CD4-positive, alpha-beta T cell treated with Interleukin-2 at 100 ng/mL for 4 hours (primary cell): ENCODE results near the gene ZCCHC7.

ENCODE experiments used
- DNase-seq: peaks from one replicate; pipeline ENCODE4 v3.0.0-alpha.2; 2020; ENCODE audit warnings: low spot score

Gene ZCCHC7

GRCh38 chr9:37336150-37336549 lies 215.8 kb downstream of the ZCCHC7 start:
- no peak for DNase-seq

- DNase-seq, result no peak
These were observed 217.0 kb downstream of the ZCCHC7 start for GRCh38 chr9:37337301-37337890.

GRCh38 chr9:37338218-37338617 lies 217.8 kb downstream of the ZCCHC7 start:
- no peak for DNase-seq

GRCh38 chr9:37339923-37340322 lies 219.5 kb downstream of the ZCCHC7 start:
- no peak for DNase-seq

- no peak for DNase-seq
These were observed 220.6 kb downstream of the ZCCHC7 start for GRCh38 chr9:37340961-37341360.

GRCh38 chr9:37341704-37342103 lies 221.3 kb downstream of the ZCCHC7 start:
- no peak for DNase-seq

GRCh38 chr9:37342493-37342892 lies 222.1 kb downstream of the ZCCHC7 start:
- no peak for DNase-seq

DNA sequence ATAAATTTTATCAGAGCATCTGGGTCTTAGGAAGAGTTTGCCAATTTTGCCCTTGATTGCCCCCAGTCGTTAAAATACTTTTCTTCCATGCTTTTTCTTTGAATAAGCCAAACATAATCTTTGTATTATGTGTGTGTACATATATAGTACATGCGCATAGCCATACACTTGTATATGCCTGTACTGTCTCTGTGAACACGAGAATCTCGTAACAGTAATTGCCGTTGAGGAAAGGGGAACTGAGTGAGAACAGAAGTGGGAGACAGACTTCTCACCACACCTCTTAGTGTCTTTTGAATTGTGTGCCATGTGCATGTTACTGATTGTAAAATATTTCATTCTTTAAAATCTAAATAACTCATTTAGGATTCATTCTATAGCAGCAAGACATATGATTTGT lies 222.5 kb downstream of the ZCCHC7 start:
- DNase-seq, result no peak

GRCh38 chr9:37343724-37344123 lies 223.3 kb downstream of the ZCCHC7 start:
- no peak for DNase-seq

- DNase-seq, result no peak
These were observed 224.7 kb downstream of the ZCCHC7 start for GRCh38 chr9:37345038-37345437.

DNA sequence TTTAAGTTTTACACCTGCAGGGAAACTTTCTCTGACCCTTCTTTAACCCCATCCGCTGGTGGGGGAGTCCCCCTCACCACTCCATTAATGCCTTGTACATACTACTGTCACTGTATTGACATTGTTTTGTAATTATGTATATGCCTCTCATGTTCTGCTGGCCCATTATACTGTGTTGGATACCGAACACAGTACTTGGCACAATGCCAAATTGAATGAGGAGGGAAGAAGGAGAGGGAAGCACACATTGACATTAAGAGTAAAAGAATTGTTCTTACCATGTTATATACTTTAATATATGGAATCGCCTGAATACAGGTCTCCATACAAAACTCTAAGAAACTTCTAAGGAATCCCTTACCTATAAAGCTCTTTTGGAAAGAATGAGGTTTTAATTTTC lies 228.5 kb downstream of the ZCCHC7 start:
- no peak for DNase-seq

GRCh38 chr9:37350486-37351190 lies 230.3 kb downstream of the ZCCHC7 start:
- no peak for DNase-seq

DNA sequence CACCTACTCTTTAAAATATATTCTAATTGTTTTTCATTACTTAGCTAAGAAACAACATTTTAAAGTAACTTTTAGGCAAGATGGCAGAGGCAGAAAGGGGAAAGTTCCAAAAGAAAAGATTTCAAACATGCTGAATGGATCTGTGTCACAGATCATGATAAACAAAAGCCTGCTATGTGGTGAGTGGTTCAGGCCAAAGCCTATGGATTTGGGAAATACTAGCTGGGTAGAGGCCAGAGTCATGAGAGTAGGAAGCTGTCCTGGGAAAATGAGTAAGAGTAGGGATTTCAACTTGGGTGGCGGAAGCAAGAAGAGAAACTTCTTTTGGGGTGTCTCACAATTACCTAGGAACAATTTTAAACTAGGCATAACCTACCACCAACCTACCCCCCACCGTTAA lies 233.4 kb downstream of the ZCCHC7 start:
- DNase-seq, result no peak

DNA sequence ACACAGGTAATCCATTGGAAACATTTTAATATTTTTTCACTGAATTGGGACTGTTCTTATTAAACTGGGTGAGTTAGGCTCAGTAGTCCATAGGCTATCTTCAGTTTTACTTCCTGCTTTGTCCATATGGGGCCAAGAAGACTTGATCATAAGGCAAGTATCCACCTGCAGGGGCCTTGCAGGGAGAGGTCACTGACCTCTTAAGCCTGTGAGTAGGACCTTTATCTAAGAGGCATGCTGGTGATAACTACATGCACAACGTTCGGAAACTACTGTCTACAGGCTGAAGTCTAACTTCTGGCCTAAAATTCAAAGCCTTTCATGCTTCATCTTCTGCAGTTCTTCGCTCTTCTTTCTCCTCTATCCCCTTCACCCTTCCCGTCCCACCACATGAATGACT lies 242.1 kb downstream of the ZCCHC7 start:
- no peak for DNase-seq

DNA sequence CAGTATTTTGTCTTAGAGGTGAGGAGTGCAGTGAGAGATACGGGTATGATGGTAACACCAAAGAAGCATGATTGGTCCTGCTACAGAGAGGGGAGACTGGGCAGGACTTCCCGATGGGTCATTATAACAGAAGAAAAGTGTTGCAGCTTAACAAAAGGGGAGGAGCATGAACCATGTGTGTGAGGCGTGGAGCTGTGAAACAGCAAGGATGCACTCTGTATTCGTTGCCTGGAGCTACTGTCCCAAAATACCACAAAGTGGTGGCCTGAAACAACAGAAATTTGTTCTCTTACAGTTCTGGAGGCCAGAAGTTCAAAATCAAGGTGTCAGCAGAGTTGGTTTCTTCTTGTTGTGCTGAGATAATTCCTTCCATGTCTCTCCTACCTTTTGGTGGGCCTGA lies 242.8 kb downstream of the ZCCHC7 start:
- no peak for DNase-seq

DNA sequence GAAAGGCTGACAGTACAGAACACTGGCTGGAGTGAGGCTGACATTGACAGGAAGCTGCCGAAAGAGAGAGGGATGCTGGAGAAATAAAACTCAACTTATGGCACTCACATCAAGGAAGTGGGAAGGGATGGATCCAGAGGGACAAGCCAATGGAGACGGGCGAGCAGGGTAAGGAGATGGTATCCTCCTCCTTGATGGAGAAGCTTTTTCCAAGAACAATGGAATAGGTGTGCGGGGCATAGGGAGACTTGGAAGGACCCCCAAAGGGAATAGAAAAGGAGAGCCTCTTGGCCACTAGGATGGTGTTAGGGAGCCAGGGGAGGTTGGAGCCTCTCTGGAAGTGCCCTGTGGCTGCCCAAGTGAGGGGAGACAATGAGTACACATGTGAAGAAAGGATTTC lies 243.8 kb downstream of the ZCCHC7 start:
- DNase-seq, result no peak

DNA sequence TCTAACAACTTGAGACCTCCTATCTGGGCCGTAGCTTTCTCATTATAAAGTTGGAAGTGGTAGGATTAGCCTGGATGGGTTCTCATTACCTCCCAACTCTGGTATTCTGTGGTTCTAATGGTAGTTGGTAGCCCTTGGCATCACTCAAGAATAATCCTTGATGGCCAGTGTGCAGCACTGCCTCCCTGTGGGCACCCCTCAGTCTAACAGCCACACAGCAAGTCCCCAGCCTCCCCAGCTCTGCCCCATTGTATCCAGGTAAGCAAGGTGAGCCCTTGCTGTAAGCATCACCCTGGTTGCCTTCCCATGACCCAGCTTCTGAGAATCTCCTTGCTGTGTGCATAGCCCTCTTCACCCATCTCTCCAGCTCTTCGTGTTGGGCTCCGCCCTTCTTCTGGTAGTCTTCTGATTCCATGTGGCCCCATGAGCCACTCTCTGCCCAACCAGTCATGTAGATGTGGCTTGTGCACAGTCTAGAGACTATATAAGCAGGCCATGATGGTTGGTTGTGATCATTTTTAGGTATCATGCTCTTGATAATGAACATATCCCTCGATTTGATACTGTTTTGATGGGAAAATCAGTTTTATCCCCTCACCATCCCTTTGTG lies 244.5 kb downstream of the ZCCHC7 start:
- DNase-seq, result peak; percentile 11

- no peak for DNase-seq
These were observed 249.3 kb downstream of the ZCCHC7 start for GRCh38 chr9:37369671-37370070.

DNA sequence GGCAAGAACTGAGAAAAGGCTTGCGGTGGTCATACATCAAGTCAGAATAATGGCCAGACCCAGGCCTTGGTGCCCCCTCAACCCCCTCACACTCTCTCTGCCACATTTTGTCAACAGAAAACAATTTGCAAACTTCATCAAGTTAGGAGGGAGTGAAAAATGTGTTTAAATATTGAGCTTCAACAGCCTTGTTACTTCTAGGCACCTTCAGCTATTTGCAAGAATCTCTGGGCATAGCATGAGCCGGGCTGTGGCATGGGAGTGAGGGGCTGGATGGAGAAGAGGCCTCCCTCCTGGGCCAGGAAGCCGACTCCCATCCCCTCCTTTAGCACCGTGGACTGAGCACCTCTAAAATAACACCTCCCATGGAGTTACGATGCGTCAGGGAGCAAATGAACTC lies 249.9 kb downstream of the ZCCHC7 start:
- no peak for DNase-seq

DNA sequence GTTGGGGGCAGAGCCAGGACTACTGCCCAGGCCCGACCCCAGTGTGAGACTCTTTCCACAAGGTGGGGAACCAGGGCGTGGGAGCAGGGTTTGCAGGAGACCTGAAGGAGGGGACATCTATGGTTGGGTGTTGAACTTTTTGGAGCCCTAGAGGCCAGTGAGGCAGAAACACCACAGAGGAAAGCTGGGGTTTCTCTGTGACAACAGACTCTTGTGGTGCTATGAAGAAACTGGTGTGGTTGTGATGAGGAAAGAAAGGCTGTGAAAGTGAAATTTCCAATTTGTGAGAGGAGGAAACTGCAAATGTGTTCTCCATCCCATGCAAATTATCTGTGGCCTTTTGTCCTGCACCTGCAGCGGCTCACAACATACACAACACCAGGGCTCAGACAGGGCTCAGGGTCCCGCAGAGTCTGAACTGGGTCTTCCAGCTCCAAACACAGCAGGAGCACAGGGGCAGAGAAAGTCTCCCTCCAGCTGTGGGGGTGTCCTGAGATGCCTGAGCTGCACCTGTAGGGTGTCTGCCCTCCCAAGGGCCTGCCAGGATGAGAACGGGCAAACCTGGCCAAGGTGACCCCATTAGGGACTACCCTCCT lies 250.7 kb downstream of the ZCCHC7 start:
- DNase-seq, result no peak

- no peak for DNase-seq
These were observed 251.4 kb downstream of the ZCCHC7 start for GRCh38 chr9:37371565-37372464.

GRCh38 chr9:37372839-37373238 lies 252.5 kb downstream of the ZCCHC7 start:
- no peak for DNase-seq
